Transverse colon (tissue), 4 donors: ENCODE measurements around the gene TRIM46. TPM values are rescaled to one million over a fixed set of nuclear protein-coding genes. Genes with fewer than 3 reads are reported as not detected.

Experiments
- DNase-seq: peaks from one replicate; pipeline ENCODE4 v3.0.0-alpha.2; 2019
- H3K27ac ChIP-seq, 4 donors: fragments of 200-600 bp; sonication (generic); 2 replicates each; pipeline ENCODE4 v1.5.1; 2016 to 2018; ENCODE audit warnings: inconsistent platforms in 4 of 4
- H3K27me3 ChIP-seq: fragments of 200-600 bp; sonication (generic); 2 replicates; pipeline ENCODE4 v1.5.1; 2017; ENCODE audit warnings: inconsistent platforms
- H3K36me3 ChIP-seq, 4 donors: fragments of 200-600 bp; sonication (generic); 2 replicates each; pipeline ENCODE4 v1.5.1; 2017 to 2019; ENCODE audit warnings: inconsistent platforms in 4 of 4
- H3K4me1 ChIP-seq, 4 donors: fragments of 200-600 bp; sonication (generic); 2 replicates each; pipeline ENCODE4 v1.5.1; 2017 to 2020; ENCODE audit warnings: inconsistent platforms in 4 of 4
- H3K4me3 ChIP-seq, 4 donors: fragments of 200-600 bp; sonication (generic); 1 replicate in 1 of 4; 2 replicates in 3 of 4; pipeline versions ENCODE4 v1.5.1 to v1.6.1; 2017 to 2019; ENCODE audit warnings: inconsistent platforms in 4 of 4
- H3K9me3 ChIP-seq, 2 donors: fragments of 200-600 bp; sonication (generic); 2 replicates each; pipeline ENCODE4 v1.5.1; 2017 to 2019; ENCODE audit warnings: inconsistent platforms in 2 of 2
- EP300 ChIP-seq: sonication (generic); formaldehyde crosslinking; IDR thresholded peaks from one replicate; pipeline ENCODE4 v1.6.1; 2017; ENCODE audit warnings: antibody characterized with exemption, low read depth
- POLR2A ChIP-seq: fragments of 450-650 bp; IDR thresholded peaks from one replicate; pipeline ENCODE4 v1.6.1; 2016; ENCODE audit warnings: antibody characterized with exemption, mild to moderate bottlenecking, moderate library complexity
- POLR2AphosphoS5 ChIP-seq, 3 donors: sonication (generic); formaldehyde crosslinking; IDR thresholded peaks; one replicate each; pipeline ENCODE4 v1.6.1; 2016; ENCODE audit warnings: antibody characterized with exemption in 3 of 3
- WGBS, 2 donors: methylation state at CpG; one replicate each; pipeline ENCODE4 v1.1.5; 2018; ENCODE audit warnings: low coverage in 1 of 2; 5-methylcytosine and 5-hydroxymethylcytosine counted together
- in situ Hi-C, 4 donors: fragments of 200-750 bp; cut with MboI; loops; one replicate each; pipeline versions ENCODE4 v1.15.0 to v1.15.1; 2017; ENCODE audit warnings: low sequenced_read_pairs in 3 of 4, low pct_ligation_motif_present in 1 of 4, low pct_unique_long_range_greater_than_20kb in 1 of 4
- intact Hi-C: fragments of 100-400 bp; cut with DNase I; formaldehyde crosslinking; loops from one replicate; pipeline ENCODE4 v1.15.1; 2023; ENCODE audit warnings: low total_unique reads
- total RNA-seq, 4 donors: library from RNA; depleted of rRNA; stranded (reverse); fragments of >200 nt; gene quantifications; one replicate each; pipeline ENCODE4 v1.1.0, GENCODE V29; 2016
- TF ChIP-seq, protein P1 (sequence below), 5 experiments: fragments of 200-600 bp in 3 of 5; fragments of 450-650 bp in 2 of 5; sonication (generic) in 3 of 5; IDR thresholded peaks; 1 replicate in 2 of 5; 2 replicates in 3 of 5; pipeline ENCODE4 v1.5.1; 2016 to 2017; ENCODE audit warnings: antibody characterized with exemption in 5 of 5, inconsistent platforms in 3 of 5, mild to moderate bottlenecking in 2 of 5, moderate library complexity in 1 of 5

TRIM46 gene
- total RNA-seq, 4 donors from 2014 or later, result 0.41 to 0.48 TPM; not detected in 2

DNA sequence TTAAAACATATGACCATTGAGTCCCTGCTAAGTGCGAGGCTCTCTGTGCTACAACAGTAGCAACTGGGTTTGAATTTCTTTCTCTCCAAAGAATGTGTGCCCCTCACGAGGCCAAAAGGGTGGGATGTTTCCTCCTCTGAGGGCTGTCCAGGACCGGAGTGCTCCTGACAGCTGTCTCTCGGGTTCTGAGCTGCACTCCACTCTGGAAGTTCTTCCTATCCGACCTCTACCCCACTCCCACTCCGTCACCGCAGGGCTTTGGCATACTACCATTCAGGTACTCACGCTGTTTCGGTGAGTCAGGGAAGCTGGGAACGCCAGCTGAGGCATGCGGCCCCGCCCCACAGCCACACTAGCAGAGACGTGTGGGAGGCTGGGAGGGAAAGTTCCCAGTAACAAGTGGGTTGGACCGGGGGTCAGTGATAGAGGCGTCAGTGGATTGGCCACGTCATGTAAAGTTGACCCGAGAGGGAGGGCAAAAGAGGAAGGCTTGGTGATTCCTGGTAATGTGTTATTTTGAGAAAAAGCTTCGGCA, 38.7 kb upstream of the TRIM46 start:
- WGBS, 2 donors, result 10 to 15% methylated on average over 5 to 18 of the region's 18 CpGs
- H3K36me3 ChIP-seq, result peaks cover 0 to 23% (median 6%) of the 10 kb centered on the region in 4 donors

DNA sequence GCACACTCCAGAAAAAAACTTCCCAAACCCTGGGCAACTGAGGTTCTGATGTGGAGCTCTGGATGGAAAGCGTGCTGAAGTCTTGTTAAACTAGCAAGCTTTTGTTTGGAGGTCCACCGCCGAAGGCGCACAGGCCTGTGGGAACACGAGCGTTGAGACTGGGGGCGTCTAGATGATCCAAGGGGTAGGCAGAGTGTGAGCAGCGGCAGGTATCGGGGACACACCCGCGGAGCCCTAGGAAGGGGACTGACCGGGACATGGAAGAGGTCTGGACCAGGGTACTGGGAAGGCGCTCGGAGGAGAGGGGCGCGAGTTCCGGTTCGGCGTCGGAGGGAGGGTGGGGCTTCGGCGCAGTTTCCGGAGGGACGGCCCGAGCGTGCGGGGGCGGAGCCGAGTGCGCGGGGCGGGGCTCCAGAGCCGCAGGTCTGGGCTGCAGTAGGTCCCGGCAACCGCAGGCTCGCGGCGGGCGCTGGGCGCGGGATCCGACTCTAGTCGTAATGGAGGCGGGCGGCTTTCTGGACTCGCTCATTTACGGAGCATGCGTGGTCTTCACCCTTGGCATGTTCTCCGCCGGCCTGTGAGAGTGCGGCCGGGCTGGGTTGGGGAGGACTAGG, 38.1 kb upstream of the TRIM46 start, which contains the start of gene SLC50A1:
Gene SLC50A1 (plus strand): TSS at position 438 of the 614 bp plus-strand sequence. CDS start 60 bp downstream, at position 498.
- in situ Hi-C loops (no loop called here), intact Hi-C loops (no loop called here)
- WGBS, 2 donors, result 0% methylated on average over 3 to 47 of the region's 52 CpGs
- TF ChIP-seq, protein P1, sequence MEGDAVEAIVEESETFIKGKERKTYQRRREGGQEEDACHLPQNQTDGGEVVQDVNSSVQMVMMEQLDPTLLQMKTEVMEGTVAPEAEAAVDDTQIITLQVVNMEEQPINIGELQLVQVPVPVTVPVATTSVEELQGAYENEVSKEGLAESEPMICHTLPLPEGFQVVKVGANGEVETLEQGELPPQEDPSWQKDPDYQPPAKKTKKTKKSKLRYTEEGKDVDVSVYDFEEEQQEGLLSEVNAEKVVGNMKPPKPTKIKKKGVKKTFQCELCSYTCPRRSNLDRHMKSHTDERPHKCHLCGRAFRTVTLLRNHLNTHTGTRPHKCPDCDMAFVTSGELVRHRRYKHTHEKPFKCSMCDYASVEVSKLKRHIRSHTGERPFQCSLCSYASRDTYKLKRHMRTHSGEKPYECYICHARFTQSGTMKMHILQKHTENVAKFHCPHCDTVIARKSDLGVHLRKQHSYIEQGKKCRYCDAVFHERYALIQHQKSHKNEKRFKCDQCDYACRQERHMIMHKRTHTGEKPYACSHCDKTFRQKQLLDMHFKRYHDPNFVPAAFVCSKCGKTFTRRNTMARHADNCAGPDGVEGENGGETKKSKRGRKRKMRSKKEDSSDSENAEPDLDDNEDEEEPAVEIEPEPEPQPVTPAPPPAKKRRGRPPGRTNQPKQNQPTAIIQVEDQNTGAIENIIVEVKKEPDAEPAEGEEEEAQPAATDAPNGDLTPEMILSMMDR (IDR thresholded peaks at IDR 0.05), result peak; percentile 35 to 84 (median 47)
- peak; percentile 96 to 98 (median 97) for TF ChIP-seq POLR2AphosphoS5 (IDR thresholded peaks at IDR 0.05)
- peak; percentile 97 for TF ChIP-seq POLR2A
- TF ChIP-seq EP300, result no peak
- no peaks in the 10 kb centered on the region for H3K9me3 ChIP-seq
- peaks cover 12 to 83% (median 56%) of the 10 kb centered on the region in 4 donors for H3K4me1 ChIP-seq
- peaks cover 0 to 23% (median 6%) of the 10 kb centered on the region in 4 donors for H3K36me3 ChIP-seq
- H3K27ac ChIP-seq, result peak within 1 kb of the TSS; percentile 96 to 100 (median 100)
- no peaks in the 10 kb centered on the region for H3K27me3 ChIP-seq
- peak within 1 kb of the TSS; percentile 50 to 67 (median 63) for H3K4me3 ChIP-seq
- peak; percentile 96 for DNase-seq

More for the DNA sequence above, 38.7 kb upstream of the TRIM46 start:
- in situ Hi-C loops (no loop called here), intact Hi-C loops (no loop called here)
- Histone ChIP-seq H3K27ac (peak overlapping the region; percentile 96 to 100 (median 100)), H3K4me3 (peak overlapping the region; percentile 50 to 67 (median 63)), H3K27me3 (no peaks in the 10 kb centered on the region), H3K9me3 (no peaks in the 10 kb centered on the region), H3K4me1 (peaks cover 12 to 87% (median 61%) of the 10 kb centered on the region in 4 donors)
- DNase-seq, result peak; percentile 95
- TF ChIP-seq POLR2A (no peak), POLR2AphosphoS5 (IDR thresholded peaks at IDR 0.05) (peak; percentile 81 to 84 (median 81)), EP300 (peak; percentile 66)
- TF ChIP-seq, protein P1 (IDR thresholded peaks at IDR 0.05), result no peak

DNA sequence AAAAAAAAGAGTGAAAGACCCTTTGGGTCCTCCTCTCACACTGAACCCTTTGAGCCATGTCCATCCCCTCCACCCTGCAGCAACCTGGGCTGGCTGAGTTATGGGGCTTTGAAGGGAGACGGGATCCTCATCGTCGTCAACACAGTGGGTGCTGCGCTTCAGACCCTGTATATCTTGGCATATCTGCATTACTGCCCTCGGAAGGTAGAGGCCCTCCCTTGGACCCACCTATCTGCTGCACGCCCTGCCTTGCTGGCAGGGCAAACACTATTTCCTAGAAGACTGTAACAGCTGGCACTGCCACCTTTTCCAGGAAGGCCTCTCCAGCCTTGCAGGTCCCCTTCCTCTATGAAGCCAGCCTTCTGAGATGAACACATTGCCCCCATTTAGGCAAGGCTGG, 36.9 kb upstream of the TRIM46 start:
- TF ChIP-seq, protein P1 (IDR thresholded peaks at IDR 0.05), result peak in 1 of 5 experiments; percentile 35
- TF ChIP-seq POLR2A, result peak; percentile 49
- TF ChIP-seq EP300, result no peak
- peak in 2 of 3 donors; percentile 34 to 43 for TF ChIP-seq POLR2AphosphoS5 (IDR thresholded peaks at IDR 0.05)
- H3K36me3 ChIP-seq, result peaks cover 0 to 19% (median 4%) of the 10 kb centered on the region in 4 donors
- no peaks in the 10 kb centered on the region for H3K27me3 ChIP-seq
- peaks cover 12 to 72% (median 52%) of the 10 kb centered on the region in 4 donors for H3K4me1 ChIP-seq
- 20 to 26% methylated on average over 6 of the region's 6 CpGs for WGBS, 2 donors
- intact Hi-C loops (no loop called here), in situ Hi-C loops (no loop called here)
- peak overlapping the region in 3 of 4 donors; percentile 50 to 67 (median 60) for H3K4me3 ChIP-seq
- H3K9me3 ChIP-seq, result no peaks in the 10 kb centered on the region
- peak; percentile 57 for DNase-seq
- peak overlapping the region; percentile 96 to 100 (median 100) for H3K27ac ChIP-seq
